SU-DHL-6 (cell line): ENCODE results near the gene ARHGAP29.

Experiments used
- CTCF ChIP-seq: fragments of 200-600 bp; sonication (generic); IDR thresholded peaks from one replicate; pipeline ENCODE4 v1.5.1; 2017; ENCODE audit warnings: antibody characterized with exemption, mild to moderate bottlenecking, low read length, moderate library complexity; ENCODE audit not compliant: insufficient read depth, poor library complexity, severe bottlenecking
- EZH2phosphoT487 ChIP-seq: fragments of 200-600 bp; sonication (generic), shearing (Covaris generic); conservative IDR thresholded peaks from 2 replicates; pipeline ENCODE4 v1.6.1; 2018; ENCODE audit warnings: mild to moderate bottlenecking, antibody characterized with exemption, low read length, moderate library complexity, mixed read lengths

- TF ChIP-seq CTCF (no peak), EZH2phosphoT487 (no peak)
Observed at GRCh38 chr1:94178901-94179300, 58.5 kb downstream of the ARHGAP29 start.
